Amniotic epithelial cell (primary cell): ENCODE data around the gene KLF7.

Experiments used
- DNase-seq: peaks from one replicate; pipeline ENCODE4 v3.0.0-alpha.2; 2010; ENCODE audit warnings: low read depth

The KLF7 gene

DNA sequence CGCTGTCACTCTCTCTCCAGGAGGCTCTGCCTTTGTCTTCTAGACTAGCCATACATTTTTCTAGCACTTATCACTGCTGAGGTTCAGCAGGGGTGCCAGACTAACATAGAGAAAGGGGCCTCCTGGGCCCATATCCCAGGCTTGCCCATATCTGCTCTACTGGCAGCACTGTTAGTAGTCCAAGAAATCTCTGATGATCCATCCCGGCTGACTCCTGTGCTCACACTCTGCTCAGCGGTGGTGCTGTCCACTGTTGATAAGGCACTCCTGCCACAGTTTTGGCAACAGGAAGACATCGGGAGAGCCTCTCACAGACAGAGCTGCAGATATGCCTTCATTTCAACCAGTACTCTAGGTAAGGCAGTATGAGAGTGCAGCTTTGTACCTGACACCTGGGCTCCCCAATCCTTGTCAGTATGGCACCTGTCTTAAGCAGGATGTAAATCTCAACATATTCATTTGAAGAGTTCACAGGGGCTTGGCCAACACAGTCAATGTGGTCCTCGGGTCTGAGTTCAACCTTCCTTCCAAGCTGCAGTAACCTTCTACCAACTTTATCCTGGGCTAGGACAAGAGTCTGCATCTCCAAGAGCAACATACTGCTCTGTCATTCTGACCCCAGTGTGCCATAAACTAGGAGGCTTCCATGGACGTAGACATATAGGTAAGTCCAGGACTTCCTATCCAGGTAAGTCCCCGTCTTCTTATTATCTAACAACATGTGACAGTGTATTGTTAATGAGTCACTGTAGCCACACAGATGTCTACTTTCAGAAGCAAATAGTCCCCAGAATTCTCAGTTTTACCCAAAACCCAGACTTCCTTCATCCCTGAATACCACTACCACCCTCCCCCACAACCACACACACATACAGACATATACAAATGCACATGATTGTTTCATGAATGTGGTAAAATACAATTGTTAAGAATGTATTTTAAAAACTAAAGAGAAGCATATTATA lies 16.2 kb downstream of the KLF7 start:
- peak; percentile 68 for DNase-seq

DNA sequence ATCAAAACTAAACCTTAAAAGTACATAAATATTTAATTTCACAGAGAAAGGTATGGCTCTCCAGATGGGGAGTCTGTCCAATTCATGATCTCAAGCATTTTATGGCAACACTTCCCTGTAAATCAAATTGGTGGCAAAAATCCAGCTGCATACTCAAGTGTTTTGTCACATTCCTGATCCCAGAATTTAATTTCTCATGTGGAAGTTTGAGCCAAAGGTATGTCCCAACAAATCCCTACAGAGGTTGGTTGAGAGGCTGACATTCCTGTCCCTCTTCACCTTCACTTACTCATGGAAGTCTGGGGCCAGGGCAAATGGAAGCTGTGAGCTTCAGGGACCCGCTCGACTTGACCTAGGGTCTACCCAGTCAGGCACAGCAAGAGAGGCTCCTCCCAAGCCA lies 17.7 kb downstream of the KLF7 start:
- peak; percentile 77 for DNase-seq

DNA sequence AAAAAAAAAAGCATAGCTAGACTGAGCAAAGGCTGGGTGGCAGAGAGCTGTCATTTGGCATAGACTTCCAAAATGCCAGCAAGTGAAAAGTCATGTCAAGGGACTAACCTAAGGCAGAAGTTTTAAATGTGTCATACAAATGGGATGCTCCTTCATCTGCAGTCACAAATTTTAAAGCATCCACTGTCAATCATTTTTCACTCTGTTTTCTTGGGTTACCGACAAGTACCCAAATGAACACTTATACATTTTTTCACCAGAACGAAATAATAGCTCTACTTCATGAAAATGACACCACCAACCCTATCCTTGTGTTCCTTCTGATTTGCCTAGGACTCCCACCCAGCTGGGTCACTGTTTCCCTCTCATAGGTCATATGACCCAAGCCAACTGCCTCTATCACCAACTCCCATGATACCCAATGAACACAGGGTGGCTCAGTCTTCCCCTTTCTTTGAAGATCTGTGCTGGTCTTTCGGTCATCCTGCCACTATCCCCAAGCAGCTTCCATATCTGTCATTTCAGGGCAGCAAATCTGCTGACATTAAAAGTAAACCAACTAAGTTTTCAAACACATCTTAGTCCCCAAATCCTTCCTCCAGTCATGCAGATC lies 21.5 kb downstream of the KLF7 start:
- DNase-seq, result no peak

DNA sequence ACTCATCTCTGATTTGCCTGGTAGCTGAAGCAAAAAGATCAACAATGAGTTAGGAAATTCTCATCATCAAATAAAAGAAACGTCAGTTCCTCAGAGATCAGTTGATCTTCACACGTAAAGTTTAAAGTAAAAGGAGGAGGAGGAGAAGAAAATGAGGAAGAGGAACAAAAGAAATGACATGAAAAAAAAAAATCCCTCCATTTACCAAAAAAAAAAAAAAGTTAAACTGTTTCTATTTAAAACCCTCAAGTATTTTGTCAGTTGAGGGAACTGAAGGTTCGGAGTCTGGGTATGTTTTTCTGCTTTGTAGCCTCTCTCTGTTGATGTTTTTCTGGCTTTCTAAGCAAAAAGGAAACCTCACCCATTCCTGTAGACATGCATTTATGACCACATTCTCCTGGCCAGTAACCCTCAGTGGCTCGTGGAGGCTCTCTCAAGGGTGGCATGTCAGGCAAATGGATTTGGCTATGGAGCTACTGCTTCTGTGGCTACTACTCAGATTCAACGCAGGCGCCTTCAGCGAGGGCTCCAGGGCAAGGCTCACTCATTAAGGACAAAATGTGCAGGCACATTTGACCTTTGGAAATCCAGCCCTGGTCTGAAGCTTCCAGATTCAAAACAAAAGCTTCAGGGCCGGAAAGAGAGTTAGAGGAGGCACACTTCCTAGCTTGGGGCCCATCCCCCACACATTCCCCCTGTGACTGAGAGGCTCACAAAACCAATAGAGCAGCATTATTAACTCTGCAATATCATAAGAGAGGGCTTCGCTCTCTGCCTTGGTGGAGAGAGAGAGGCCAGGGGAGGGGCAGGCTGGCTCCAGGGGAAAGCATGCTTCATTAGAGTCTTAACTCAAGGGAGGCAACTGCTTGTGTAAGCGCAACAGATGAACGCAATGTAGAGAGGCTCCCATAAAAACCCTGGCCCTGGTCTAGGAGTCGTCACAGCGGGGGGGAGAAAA lies 22.3 kb downstream of the KLF7 start:
- peak; percentile 66 for DNase-seq

DNA sequence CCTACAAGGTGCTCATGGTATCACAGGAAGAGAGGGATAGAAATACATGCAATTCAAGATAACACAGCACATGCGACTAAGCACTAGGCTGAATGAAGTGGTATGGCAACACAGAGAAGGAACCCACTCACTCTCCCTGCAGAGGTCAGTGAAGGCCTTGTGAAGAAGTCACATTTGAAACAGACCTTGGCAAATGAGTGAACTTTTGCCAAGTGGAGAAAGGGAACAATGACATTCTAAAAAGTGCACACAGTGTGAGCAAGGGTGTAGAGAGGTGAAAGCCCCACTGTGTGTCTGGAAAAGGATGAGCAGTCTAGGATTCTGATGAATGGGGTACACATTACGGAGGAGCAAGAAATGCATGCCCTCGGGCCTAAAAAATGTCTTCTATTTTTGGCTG lies 23.3 kb downstream of the KLF7 start:
- DNase-seq, result peak; percentile 59

DNA sequence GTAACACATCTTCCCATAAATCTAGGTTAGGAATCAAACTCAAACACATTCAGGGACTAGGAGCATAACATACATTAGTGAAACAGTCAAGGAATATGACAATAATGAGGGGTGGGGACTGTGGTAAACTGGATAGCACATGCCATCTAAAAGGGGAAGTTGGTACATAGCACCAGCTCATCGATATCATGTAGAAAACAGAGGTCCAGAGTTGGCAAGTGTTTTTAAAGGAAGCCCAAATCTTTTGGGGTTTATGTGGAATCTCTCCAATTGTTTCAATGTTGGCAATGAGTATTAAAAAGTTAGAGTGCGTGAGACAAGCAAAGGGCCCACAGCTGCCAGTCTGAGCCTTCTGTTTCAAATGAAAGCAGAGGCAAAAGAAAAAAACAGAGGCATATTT lies 24.4 kb downstream of the KLF7 start:
- DNase-seq, result no peak

DNA sequence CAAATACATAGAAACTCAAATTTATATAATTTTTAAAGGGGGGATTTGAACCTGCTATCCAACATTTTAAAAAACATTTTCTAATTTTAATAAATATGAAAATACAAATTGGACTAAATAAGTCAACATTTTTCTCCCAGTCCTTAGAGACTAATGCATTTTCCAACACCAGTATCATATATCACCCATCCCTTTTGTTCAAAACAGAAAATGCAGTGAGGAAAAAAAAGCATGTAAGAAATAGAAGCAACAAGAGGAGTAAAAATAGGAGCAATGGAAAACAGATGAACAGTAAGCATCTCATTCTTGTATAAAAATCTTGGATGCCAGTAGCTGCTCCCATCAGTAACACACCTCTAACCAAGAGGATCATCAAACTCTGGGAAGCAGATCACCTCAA lies 25.5 kb downstream of the KLF7 start:
- no peak for DNase-seq

DNA sequence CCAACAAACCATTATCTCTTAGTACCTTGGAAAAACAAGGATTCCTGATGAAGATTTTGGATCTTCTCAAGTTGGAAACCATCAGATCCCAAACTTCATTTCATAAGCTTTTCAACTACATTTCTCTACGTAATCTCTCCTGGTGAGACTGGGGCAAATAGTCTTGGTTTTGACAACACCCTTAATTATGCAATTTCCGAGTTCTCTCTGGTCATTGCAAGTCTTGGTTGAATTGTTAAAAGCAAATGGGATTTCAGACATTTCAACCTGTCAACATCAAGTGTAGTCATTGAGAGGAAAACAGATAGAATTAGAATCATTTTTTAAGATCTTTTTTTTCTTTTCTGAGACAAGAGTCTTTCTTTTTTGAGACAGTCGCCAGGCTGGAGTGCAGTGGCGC lies 26.2 kb downstream of the KLF7 start:
- no peak for DNase-seq

DNA sequence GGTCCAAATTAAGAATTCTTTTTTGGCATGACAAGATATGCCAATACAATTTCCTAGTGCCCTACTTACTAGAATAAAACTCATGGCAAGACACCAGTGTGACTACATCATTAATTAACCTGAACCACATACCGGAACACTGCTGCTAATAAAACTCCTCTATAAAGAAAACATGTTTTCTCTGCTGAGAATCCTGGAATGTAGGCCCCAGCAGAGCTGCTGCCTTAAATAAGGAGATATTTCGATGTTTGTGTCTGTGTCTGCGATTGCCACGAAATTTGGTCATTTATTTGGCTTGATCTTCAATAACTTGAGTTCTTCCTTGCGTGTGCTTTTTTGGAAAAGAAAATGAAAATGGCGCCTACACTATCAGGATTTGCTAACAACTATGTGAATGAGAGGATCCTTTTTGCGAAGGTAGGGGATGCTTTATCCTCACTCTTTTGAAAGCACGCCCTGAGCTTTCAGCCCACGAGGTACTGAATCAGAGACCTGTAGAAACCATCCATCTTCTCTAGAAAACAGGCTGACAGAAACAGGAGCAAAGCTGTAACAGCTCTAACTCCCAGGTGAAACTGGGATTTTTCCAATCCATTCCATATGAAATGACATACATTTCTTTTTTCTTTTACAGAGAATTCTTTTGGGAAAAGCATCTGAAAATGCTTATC lies 27.0 kb downstream of the KLF7 start:
- peak; percentile 59 for DNase-seq

DNA sequence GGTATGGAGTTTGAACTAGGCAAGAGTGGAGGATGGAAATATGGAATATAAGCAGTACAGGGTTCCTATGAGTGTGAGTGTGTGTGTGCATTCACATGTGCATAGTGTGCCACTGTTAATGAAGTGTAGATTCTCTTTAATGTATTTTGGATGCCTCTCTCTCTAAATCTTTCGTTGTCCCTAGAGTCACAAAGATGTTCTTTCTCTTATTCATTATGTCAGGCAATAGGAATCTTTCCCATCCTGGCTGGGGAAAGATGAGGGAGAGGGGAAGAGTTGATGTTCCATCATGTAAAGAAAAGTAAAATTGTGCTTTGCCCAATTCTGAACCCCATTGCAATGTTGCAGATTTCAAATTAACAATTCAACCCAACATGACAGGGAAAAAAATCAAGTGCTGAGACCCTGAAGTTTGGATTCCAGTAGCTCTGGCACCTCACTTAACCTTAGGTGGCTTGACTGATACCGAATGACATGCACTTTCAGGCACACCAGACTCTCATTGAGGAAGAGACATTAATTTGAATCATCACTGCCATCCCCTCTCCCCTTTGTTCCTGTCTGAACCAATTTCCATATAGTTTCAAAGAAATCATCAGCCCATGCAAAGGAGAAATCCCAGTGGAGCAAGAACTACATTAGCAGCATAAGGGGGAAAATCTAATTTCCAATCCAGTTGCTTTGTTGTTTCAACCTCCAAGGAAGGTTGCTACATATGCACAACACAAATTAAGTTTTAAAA lies 28.0 kb downstream of the KLF7 start:
- DNase-seq, result no peak

DNA sequence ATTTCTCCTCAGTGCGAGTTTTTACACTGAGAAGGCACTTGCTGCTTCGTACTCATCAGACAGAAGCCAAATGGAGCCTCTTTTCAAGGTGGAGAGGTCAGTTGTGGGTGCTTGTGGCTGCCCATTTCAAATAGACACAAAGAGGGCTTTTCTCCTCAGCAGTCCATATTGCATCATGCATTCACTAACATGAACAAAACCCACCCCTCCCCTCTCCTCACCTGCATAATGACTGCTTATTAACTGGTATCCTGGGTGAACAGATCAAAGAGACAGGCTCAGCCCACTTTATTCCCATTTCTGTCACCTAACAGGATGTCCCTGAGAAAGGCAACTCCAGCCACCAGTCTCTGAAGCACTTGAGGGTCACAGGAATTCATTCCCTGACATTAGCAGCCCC lies 28.9 kb downstream of the KLF7 start:
- DNase-seq, result no peak

DNA sequence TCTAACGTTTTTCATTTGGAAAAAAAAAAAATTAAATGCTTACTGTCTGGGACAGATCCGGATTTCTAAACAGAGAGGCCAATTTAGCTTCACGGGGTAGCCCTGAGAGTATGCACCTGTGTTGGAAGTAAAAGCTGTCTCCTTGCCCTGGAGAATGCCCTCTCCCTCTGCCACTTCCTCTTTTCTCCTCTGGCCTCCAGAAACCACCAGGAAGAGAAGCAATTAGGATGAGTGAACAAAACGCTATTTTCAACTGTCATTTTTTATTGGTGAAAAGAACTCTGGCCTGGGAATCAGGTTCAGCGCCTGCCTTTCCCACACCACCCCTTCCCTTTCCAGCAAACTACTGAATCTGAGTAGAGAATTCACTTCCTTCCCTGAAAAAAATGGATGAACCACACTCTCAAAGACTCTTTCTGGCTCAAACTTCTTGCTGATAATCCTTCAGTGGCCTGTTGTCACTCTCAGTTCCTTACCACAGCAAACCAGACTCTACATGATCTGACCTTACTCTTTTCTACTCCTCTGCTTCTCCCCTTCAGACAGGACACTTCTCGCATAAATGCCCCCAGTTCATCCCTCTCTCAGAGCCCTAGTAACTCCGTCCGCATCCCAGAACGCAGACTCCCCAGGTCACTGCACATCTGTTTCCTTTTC lies 29.8 kb downstream of the KLF7 start:
- no peak for DNase-seq

DNA sequence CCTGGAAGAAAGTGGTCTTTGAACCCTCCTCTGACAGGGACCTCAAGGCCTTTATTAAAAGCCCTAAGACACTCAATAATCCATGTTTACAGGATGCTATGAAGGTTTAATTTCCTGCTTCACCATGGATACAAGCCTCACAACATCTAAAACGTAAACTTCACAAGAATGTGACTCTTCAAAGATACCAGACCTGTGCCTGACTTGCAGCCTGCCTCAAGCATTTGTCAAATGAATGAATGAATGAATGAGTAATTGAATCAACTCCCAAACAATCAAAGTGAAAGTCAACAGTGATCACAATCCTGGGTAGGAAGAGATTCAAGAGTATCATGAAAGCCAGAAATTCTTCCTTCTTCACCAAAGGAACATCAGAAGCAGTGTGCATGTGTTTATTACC lies 30.4 kb downstream of the KLF7 start:
- peak; percentile 69 for DNase-seq

DNA sequence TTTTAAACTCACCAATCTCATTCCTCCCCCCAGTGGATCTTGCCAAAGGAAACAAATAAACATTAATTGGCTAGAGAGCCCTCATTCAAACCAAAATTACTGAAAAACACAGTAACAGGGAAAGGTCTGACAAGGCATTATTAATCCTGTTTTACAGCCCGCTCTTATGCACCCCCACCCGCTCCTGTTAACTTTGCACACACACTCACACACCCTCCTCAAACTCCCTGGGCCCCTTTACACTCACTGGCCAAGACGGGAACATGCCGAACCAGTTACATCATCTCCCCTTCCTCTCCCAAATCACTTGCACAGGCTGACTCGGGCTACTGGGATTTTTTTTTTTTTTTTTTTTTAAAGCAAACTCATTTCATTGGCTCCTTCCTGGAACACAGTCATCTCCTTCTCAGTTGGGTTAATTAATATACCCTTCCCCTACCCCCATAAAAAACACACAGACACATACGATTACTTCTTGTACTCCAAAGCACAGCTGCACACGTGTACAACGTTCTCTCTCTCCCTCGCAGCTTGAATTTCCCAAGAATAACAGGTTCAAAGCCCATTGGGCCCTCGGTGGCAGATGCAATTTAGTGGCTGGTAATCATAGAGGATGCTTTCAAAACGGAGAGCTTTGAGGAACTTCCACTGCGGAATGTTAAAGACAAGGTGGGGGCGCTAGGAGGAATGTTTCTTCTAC lies 31.8 kb downstream of the KLF7 start:
- peak; percentile 96 for DNase-seq

DNA sequence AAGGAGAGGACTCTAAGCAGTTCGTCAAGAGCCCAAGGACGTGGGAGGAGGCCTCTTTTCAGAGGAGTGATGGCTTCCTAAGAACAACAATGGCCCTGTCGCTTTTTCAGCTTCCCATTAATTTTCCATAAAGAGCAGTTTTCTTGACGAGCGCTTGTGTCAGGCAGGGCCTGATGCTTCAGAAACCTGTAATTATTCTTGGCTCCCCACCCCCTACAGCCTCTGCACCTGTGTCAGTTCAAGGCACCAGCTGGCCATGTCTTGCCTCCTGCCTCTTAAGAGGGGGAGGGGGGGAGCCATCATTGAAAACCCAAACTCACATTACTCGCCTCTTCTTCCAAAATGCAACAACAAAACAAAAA lies 32.3 kb downstream of the KLF7 start:
- no peak for DNase-seq

DNA sequence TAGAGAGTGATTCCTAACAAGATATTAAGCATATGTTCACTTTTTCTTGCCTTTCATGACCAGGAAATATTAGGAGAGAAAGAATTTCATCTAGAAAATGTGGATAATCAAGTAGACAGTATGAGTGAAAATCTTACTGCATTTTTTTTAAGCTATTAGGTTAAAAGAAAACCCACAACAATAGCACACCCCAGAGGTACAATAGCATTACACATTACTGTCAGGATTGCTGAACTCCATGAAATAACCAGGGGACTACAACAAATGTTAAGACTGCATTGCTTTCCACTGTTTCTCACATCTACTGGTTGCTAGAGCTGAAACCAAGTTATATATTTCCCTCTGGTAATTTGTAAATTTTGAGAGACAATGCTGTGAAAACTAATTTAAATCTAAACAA lies 33.7 kb downstream of the KLF7 start:
- no peak for DNase-seq

DNA sequence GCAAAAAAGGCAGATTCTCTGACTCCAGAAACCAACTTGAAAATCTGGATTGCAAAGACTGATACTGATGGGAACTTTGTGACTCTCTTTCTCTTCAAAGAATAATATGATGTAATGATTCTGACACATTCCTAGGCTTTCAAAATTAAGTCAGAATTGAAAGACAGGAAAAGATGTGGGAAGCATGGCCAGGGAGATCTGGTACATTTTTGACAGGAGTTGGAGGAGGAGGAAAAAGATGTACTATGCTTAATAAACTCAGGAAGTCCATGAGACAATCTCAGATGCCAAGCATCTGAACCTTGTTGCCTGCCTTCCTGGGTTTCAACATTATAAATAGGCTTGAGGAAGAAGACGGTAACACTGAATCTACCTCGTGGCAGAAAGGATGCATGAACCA lies 34.2 kb downstream of the KLF7 start:
- DNase-seq, result peak; percentile 69

DNA sequence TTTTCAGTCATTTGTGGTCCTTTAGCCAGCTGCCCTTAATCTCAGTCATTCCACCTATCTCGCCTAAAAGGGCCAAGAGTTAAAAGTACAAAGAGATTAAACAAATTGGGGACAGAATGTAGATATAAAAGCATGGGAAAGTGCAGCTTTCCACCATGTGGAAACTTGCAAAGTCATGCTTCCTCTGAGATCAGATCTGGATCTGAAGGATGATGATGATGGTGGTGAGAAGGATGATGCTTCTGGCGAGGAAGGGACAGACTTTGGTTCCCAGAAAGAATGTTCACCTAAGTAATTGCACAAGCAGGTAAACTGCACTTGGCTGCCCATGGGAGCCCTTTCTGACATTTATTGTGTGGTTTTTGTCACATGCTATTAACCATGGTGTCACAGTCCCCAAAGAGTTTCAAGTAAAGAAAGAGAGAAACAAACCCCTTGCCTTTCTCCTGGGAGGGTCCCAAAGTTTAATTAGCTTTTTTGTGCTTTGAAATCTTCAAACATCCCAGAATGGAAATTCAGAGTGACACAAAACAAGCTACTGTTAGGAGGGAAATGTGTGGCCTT lies 34.7 kb downstream of the KLF7 start:
- DNase-seq, result no peak

DNA sequence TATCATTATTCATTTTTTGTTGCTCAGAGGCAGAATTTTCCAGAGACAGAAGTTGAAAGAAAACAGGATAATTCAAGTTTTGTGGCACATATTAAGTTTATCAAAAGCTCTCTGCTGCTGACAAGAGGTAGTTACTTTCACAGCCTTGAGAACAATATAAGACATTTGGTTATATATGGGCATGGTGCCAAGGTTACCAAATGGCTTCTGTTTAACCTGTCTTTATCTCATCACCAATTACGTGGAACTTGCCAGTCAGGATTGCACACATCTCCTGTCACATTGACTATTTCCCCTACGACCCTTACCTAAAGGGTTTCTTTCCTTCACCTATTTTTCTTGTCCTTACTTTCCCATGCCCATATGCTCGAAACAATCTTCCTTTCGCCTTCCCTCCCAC lies 35.9 kb downstream of the KLF7 start:
- no peak for DNase-seq

DNA sequence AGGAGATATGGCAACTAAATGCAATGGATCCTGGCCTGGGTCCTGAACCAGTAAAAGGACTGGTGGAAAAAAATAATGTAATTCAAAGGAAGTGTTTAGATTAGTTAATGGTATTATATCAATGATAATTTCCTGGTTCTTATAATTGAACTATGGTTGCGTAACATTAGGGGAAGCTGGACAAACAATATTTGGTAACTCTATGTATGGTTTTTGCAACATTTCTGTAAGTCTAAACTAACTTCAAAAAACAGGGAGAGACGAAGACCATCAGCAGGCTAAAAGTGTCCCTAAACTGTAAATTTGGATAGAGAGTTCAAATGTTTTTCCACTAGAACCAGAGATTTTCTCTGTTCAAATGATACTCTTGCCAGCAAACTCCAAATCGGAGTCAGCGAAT lies 36.9 kb downstream of the KLF7 start:
- no peak for DNase-seq
